ENCODE measurements around the gene MED9. TPM values are rescaled to one million over a fixed set of nuclear protein-coding genes. Genes with fewer than 3 reads are reported as not detected.
A peak's percentile ranks its signal among the peaks of the same experiment; 100 is the strongest.

Gene MED9
- total RNA-seq, 2 donors from 2014 or later, result 18.4 to 20.5 TPM

- Histone ChIP-seq H3K27ac (ENCODE audit: low read depth, low read length) (no peak overlapping the region), H3K27me3 (ENCODE audit: control insufficient read depth, insufficient read depth, low read length, poor library complexity, severe bottlenecking) (peaks cover 19% of the 10 kb centered on the region), H3K36me3 (ENCODE audit: control insufficient read depth, insufficient read depth, low read length) (peaks cover 29% of the 10 kb centered on the region), H3K9me3 (ENCODE audit: control insufficient read depth, low read length) (no peaks in the 10 kb centered on the region), H3K9ac (ENCODE audit: extremely low read depth, low read length, poor library complexity, severe bottlenecking) (no peak overlapping the region), H3K4me1 (ENCODE audit: control insufficient read depth, insufficient read depth, low read length) (no peaks in the 10 kb centered on the region), H3K4me3 (ENCODE audit: low read length) (no peak overlapping the region)
- WGBS, 2 experiments (ENCODE audit: insufficient coverage in 1 of 2, insufficient read length in 1 of 2), result 94 to 100% methylated on average over 5 to 17 of the region's 17 CpGs
- H3K36me3 Mint-ChIP-seq (ENCODE audit: low read depth), result peaks cover 56% of the 10 kb centered on the region
- peaks cover 32% of the 10 kb centered on the region for H3K4me1 Mint-ChIP-seq
- no peak for TF ChIP-seq CTCF (conservative IDR thresholded peaks at IDR 0.05)
- DNase-seq, result no peak
- H3K27ac Mint-ChIP-seq, result no peak overlapping the region
- H3K9me3 Mint-ChIP-seq, result no peaks in the 10 kb centered on the region
- no peak overlapping the region for H3K4me3 Mint-ChIP-seq
- H3K27me3 Mint-ChIP-seq (ENCODE audit: insufficient read depth), result peaks cover 20% of the 10 kb centered on the region
These were observed 14.8 kb downstream of the MED9 start for GRCh38 chr17:17491546-17491988.

- Histone ChIP-seq H3K36me3 (ENCODE audit: control insufficient read depth, insufficient read depth, low read length) (peaks cover 29% of the 10 kb centered on the region), H3K27me3 (ENCODE audit: control insufficient read depth, insufficient read depth, low read length, poor library complexity, severe bottlenecking) (peaks cover 19% of the 10 kb centered on the region), H3K27ac (ENCODE audit: low read depth, low read length) (no peak overlapping the region), H3K9me3 (ENCODE audit: control insufficient read depth, low read length) (no peaks in the 10 kb centered on the region), H3K4me3 (ENCODE audit: low read length) (no peak overlapping the region), H3K4me1 (ENCODE audit: control insufficient read depth, insufficient read depth, low read length) (no peaks in the 10 kb centered on the region), H3K9ac (ENCODE audit: extremely low read depth, low read length, poor library complexity, severe bottlenecking) (no peak overlapping the region)
- peak; percentile 54 for DNase-seq
- Mint-ChIP-seq H3K36me3 (ENCODE audit: low read depth) (peaks cover 50% of the 10 kb centered on the region), H3K27ac (no peak overlapping the region), H3K9me3 (no peaks in the 10 kb centered on the region), H3K4me3 (no peak overlapping the region), H3K27me3 (ENCODE audit: insufficient read depth) (peaks cover 20% of the 10 kb centered on the region), H3K4me1 (peaks cover 32% of the 10 kb centered on the region)
- 87 to 94% methylated on average over 10 to 11 of the region's 11 CpGs for WGBS, 2 experiments (ENCODE audit: insufficient coverage in 1 of 2, insufficient read length in 1 of 2)
- no peak for TF ChIP-seq CTCF (conservative IDR thresholded peaks at IDR 0.05)
These were observed 15.3 kb downstream of the MED9 start for GRCh38 chr17:17492085-17492484.

GRCh38 chr17:17492571-17492970 is 15.8 kb downstream of the MED9 start:
- no peak overlapping the region for H3K4me3 ChIP-seq (ENCODE audit: low read length)
- H3K4me3 Mint-ChIP-seq, result no peak overlapping the region
- H3K4me1 Mint-ChIP-seq, result peaks cover 32% of the 10 kb centered on the region
- 93 to 98% methylated on average over 9 of the region's 9 CpGs for WGBS, 2 experiments (ENCODE audit: insufficient coverage in 1 of 2, insufficient read length in 1 of 2)
- no peaks in the 10 kb centered on the region for H3K9me3 ChIP-seq (ENCODE audit: control insufficient read depth, low read length)
- no peak for TF ChIP-seq CTCF (conservative IDR thresholded peaks at IDR 0.05)
- H3K27me3 Mint-ChIP-seq (ENCODE audit: insufficient read depth), result peaks cover 22% of the 10 kb centered on the region
- no peaks in the 10 kb centered on the region for H3K4me1 ChIP-seq (ENCODE audit: control insufficient read depth, insufficient read depth, low read length)
- H3K36me3 ChIP-seq (ENCODE audit: control insufficient read depth, insufficient read depth, low read length), result peaks cover 27% of the 10 kb centered on the region
- no peaks in the 10 kb centered on the region for H3K9me3 Mint-ChIP-seq
- H3K36me3 Mint-ChIP-seq (ENCODE audit: low read depth), result peaks cover 46% of the 10 kb centered on the region
- no peak for DNase-seq
- H3K27me3 ChIP-seq (ENCODE audit: control insufficient read depth, insufficient read depth, low read length, poor library complexity, severe bottlenecking), result peaks cover 19% of the 10 kb centered on the region
- H3K9ac ChIP-seq (ENCODE audit: extremely low read depth, low read length, poor library complexity, severe bottlenecking), result no peak overlapping the region
- H3K27ac ChIP-seq (ENCODE audit: low read depth, low read length), result no peak overlapping the region
- no peak overlapping the region for H3K27ac Mint-ChIP-seq
